ENCODE measurements around the gene ATP5MC2.
A peak's percentile ranks its signal among the peaks of the same experiment; 100 is the strongest.
"Not testable (repeated sequence)": the region's sequence is repeated elsewhere in the genome, so short reads cannot be mapped to it uniquely, and the experiment has no call there.

ATP5MC2 gene

GRCh38 chr12:53644133-53644532 is 31.8 kb downstream of the ATP5MC2 start:
- no peak for DNase-seq

- DNase-seq: no peak
These were observed 32.5 kb downstream of the ATP5MC2 start for GRCh38 chr12:53643232-53643979.

- no peak for DNase-seq
These were observed 37.8 kb downstream of the ATP5MC2 start for GRCh38 chr12:53638057-53638456.

- DNase-seq: no peak
These were observed 39.2 kb downstream of the ATP5MC2 start for GRCh38 chr12:53636641-53637040.

GRCh38 chr12:53635708-53636107 is 40.2 kb downstream of the ATP5MC2 start:
- DNase-seq: not testable (repeated sequence)

GRCh38 chr12:53631721-53632120 is 44.2 kb downstream of the ATP5MC2 start:
- no peak for DNase-seq

GRCh38 chr12:53627919-53628318 is 48.0 kb downstream of the ATP5MC2 start:
- no peak for DNase-seq

GRCh38 chr12:53626702-53627169 is 49.1 kb downstream of the ATP5MC2 start:
- DNase-seq: no peak

GRCh38 chr12:53625946-53626701 is 49.8 kb downstream of the ATP5MC2 start, which contains the start of gene ATF7:
Gene ATF7 (minus strand): TSS chr12:53626382. CDS start chr12:53601000, 25,382 bp downstream.
- peak; percentile 98 for DNase-seq

- DNase-seq: no peak
These were observed 50.4 kb downstream of the ATP5MC2 start for GRCh38 chr12:53625373-53625945.

GRCh38 chr12:53624956-53625355 is 50.9 kb downstream of the ATP5MC2 start:
- no peak for DNase-seq

- no peak for DNase-seq
These were observed 51.4 kb downstream of the ATP5MC2 start for GRCh38 chr12:53624458-53624857.

- DNase-seq: peak; percentile 31
These were observed 52.1 kb downstream of the ATP5MC2 start for GRCh38 chr12:53623548-53624385.

- no peak for DNase-seq
These were observed 53.2 kb downstream of the ATP5MC2 start for GRCh38 chr12:53622724-53623123.

- DNase-seq: no peak
These were observed 57.6 kb downstream of the ATP5MC2 start for GRCh38 chr12:53618275-53618674.

- DNase-seq: no peak
These were observed 58.2 kb downstream of the ATP5MC2 start for GRCh38 chr12:53617700-53618099.

- DNase-seq: no peak
These were observed 58.9 kb downstream of the ATP5MC2 start for GRCh38 chr12:53616950-53617349.
